HCT116 (cell line): ENCODE data around the gene PC. TPM values are rescaled to one million over a fixed set of nuclear protein-coding genes. Genes with fewer than 3 reads are reported as not detected.

ENCODE experiments used
- ATAC-seq: fragments of 200-7000 bp; cut with Tn5 transposase; 2 replicates; pipeline ENCODE4 v1.9.1; 2020; ENCODE audit warnings: mild to moderate bottlenecking, moderate library complexity
- BruUV-seq: library from RNA; stranded (reverse); fragments of 400-500 nt; replicated peaks from 2 replicates; lab custom pipeline; 2021; lab: Mats Ljungman, UMichigan
- CTCF ChIA-PET: fragments of 300-600 bp; sonication (Branson Sonifier 250); formaldehyde crosslinking; loops from one replicate; lab custom pipeline; 2021; ENCODE audit warnings: antibody characterized with exemption; lab: Charles Lee
- POLR2A ChIA-PET: fragments of 300-600, 350-600 bp; sonication (Branson Sonifier 250); formaldehyde crosslinking; loops from one replicate; lab custom pipeline; 2021; ENCODE audit warnings: antibody characterized with exemption; lab: Charles Lee
- RAD21 ChIA-PET, 2 experiments: fragments of 300-600 bp; sonication (Branson Sonifier 250); formaldehyde crosslinking; loops; one replicate each; lab custom pipeline; 2023; ENCODE audit warnings: low total read pairs in 2 of 2; ENCODE audit not compliant: uncharacterized antibody in 2 of 2, unreplicated experiment in 2 of 2, low non-redundant PET in 1 of 2; lab: Charles Lee
- DNase-seq: peaks from one replicate; pipeline ENCODE4 v3.0.0-alpha.2; 2010; ENCODE audit warnings: low read depth, low spot score
- H2AFZ ChIP-seq: fragments of 200-600 bp; shearing (Covaris generic), sonication (generic); 2 replicates; pipeline ENCODE4 v1.6.1; 2017; ENCODE audit warnings: low read depth, mixed run types, mixed read lengths, antibody characterized with exemption, low read length; ENCODE audit not compliant: poor library complexity, severe bottlenecking
- H3K27ac ChIP-seq: 2 replicates; pipeline ENCODE4 v1.5.1; 2012; ENCODE audit warnings: low read depth, low read length
- H3K27me3 ChIP-seq: fragments of 200-600 bp; sonication (generic); 2 replicates; pipeline ENCODE4 v1.6.1; 2016; ENCODE audit warnings: mixed run types, low read length, mixed read lengths; ENCODE audit not compliant: insufficient read depth
- H3K36me3 ChIP-seq, 2 experiments: fragments of 200-500 bp in 1 of 2; fragments of 200-600 bp in 1 of 2; sonication (Bioruptor generic) in 1 of 2; sonication (generic) in 1 of 2; 2 replicates each; pipeline versions ENCODE4 v1.5.1 to v1.6.1; 2014 to 2016; ENCODE audit warnings: low read length in 2 of 2, inconsistent platforms in 1 of 2, mixed read lengths in 1 of 2, mixed run types in 1 of 2; ENCODE audit not compliant: insufficient read depth in 2 of 2, control insufficient read depth in 1 of 2
- H3K4me1 ChIP-seq, 2 experiments: fragments of 200-600 bp in 1 of 2; sonication (generic) in 1 of 2; 2 replicates each; pipeline versions ENCODE4 v1.5.1 to v1.6.1; 2012 to 2017; ENCODE audit warnings: low read length in 2 of 2, inconsistent platforms in 1 of 2, mild to moderate bottlenecking in 1 of 2, mixed read lengths in 1 of 2, mixed run types in 1 of 2, moderate library complexity in 1 of 2; ENCODE audit not compliant: insufficient read depth in 2 of 2, control insufficient read depth in 1 of 2
- H3K4me2 ChIP-seq: fragments of 200-600 bp; sonication (generic); 2 replicates; pipeline ENCODE4 v1.6.1; 2017; ENCODE audit warnings: mixed run types, low read length, mixed read lengths
- H3K4me3 ChIP-seq, 2 experiments: fragments of 200-600 bp in 1 of 2; sonication (generic) in 1 of 2; replicated peaks in 1 of 2; 2 replicates each; pipeline ENCODE4 v1.5.1; 2011 to 2016; ENCODE audit warnings: low read length in 2 of 2, control low read depth in 1 of 2, low read depth in 1 of 2, mild to moderate bottlenecking in 1 of 2, mixed read lengths in 1 of 2, mixed run types in 1 of 2
- H3K79me2 ChIP-seq: fragments of 200-600 bp; sonication (generic); 2 replicates; pipeline ENCODE4 v1.6.1; 2017; ENCODE audit warnings: mild to moderate bottlenecking, mixed run types, low read length, moderate library complexity, mixed read lengths; ENCODE audit not compliant: insufficient read depth
- H3K9ac ChIP-seq: fragments of 200-600 bp; sonication (generic); 2 replicates; pipeline ENCODE4 v1.6.1; 2016; ENCODE audit warnings: low read length, mixed read lengths
- H3K9me2 ChIP-seq: fragments of 200-600 bp; sonication (generic), shearing (Covaris generic); 2 replicates; pipeline ENCODE4 v1.6.1; 2017; ENCODE audit warnings: mixed run types, mild to moderate bottlenecking, moderate library complexity; ENCODE audit not compliant: insufficient read depth
- H3K9me3 ChIP-seq, 2 experiments: fragments of 200-500 bp in 1 of 2; fragments of 200-600 bp in 1 of 2; sonication (Bioruptor generic) in 1 of 2; sonication (generic) in 1 of 2; 2 replicates each; pipeline ENCODE4 v1.6.1; 2014 to 2017; ENCODE audit warnings: low read length in 2 of 2, mixed read lengths in 2 of 2, inconsistent platforms in 1 of 2, low read depth in 1 of 2, mild to moderate bottlenecking in 1 of 2, mixed run types in 1 of 2, moderate library complexity in 1 of 2; ENCODE audit not compliant: control insufficient read depth in 1 of 2, insufficient read depth in 1 of 2
- H4K20me1 ChIP-seq: fragments of 200-600 bp; sonication (generic), shearing (Covaris generic); 2 replicates; pipeline ENCODE4 v1.6.1; 2017; ENCODE audit warnings: mixed run types, mild to moderate bottlenecking, moderate library complexity; ENCODE audit not compliant: insufficient read depth
- CBX3 ChIP-seq: IDR thresholded peaks from 2 replicates; pipeline ENCODE4 v1.6.1; 2012; ENCODE audit warnings: low read depth
- EGR1 ChIP-seq: IDR thresholded peaks from 2 replicates; pipeline ENCODE4 v1.6.1; 2012; ENCODE audit warnings: low read depth
- EZH2 ChIP-seq: fragments of 200-600 bp; sonication (generic); IDR thresholded peaks from 2 replicates; pipeline ENCODE4 v1.6.1; 2017; ENCODE audit warnings: antibody characterized with exemption, mixed run types
- EZH2phosphoT487 ChIP-seq: fragments of 200-600 bp; IDR thresholded peaks from 2 replicates; pipeline ENCODE4 v1.6.1; 2018; ENCODE audit warnings: antibody characterized with exemption, borderline replicate concordance
- FOSL1 ChIP-seq: IDR thresholded peaks from 2 replicates; pipeline ENCODE4 v1.6.1; 2012; ENCODE audit warnings: low read depth
- POLR2A ChIP-seq: IDR thresholded peaks from 2 replicates; pipeline ENCODE4 v1.7.0; 2011; ENCODE audit warnings: borderline replicate concordance; ENCODE audit not compliant: insufficient read depth, insufficient read length; ENCODE audit errors: extremely low read depth
- POLR2AphosphoS5 ChIP-seq: IDR thresholded peaks from 2 replicates; pipeline ENCODE4 v1.6.1; 2011; ENCODE audit warnings: mild to moderate bottlenecking, low read depth, low read length, moderate library complexity
- RAD21 ChIP-seq: IDR thresholded peaks from 2 replicates; pipeline ENCODE4 v1.6.1; 2012; ENCODE audit warnings: low read depth, mild to moderate bottlenecking
- SIN3A ChIP-seq: IDR thresholded peaks from 2 replicates; pipeline ENCODE4 v1.6.1; 2012; ENCODE audit warnings: low read depth
- SP1 ChIP-seq: IDR thresholded peaks from 2 replicates; pipeline ENCODE4 v1.6.1; 2012; ENCODE audit warnings: low read depth
- SRF ChIP-seq: IDR thresholded peaks from 2 replicates; pipeline ENCODE4 v1.6.1; 2012; ENCODE audit warnings: low read depth
- TCF7L2 ChIP-seq: IDR thresholded peaks from 2 replicates; pipeline ENCODE4 v1.7.0; 2011; ENCODE audit warnings: borderline replicate concordance, inconsistent platforms; ENCODE audit not compliant: insufficient read depth, insufficient read length; ENCODE audit errors: extremely low read depth
- YY1 ChIP-seq: IDR thresholded peaks from 2 replicates; pipeline ENCODE4 v1.6.1; 2011; ENCODE audit warnings: low read length, low read depth, moderate library complexity, mild to moderate bottlenecking; ENCODE audit not compliant: insufficient replicate concordance; ENCODE audit errors: extremely low read depth
- ZBTB33 ChIP-seq: IDR thresholded peaks from 2 replicates; pipeline ENCODE4 v1.6.1; 2011; ENCODE audit warnings: mild to moderate bottlenecking, low read length, moderate library complexity; ENCODE audit not compliant: insufficient replicate concordance; ENCODE audit errors: extremely low read depth
- ZFX ChIP-seq: fragments of 450-650 bp; IDR thresholded peaks from 2 replicates; pipeline ENCODE4 v1.6.1; 2017
- ZNF274 ChIP-seq: fragments of 200-500 bp; sonication (Bioruptor generic); IDR thresholded peaks from 2 replicates; pipeline ENCODE4 v1.6.1; 2014; ENCODE audit warnings: mild to moderate bottlenecking, low read depth, low read length, inconsistent platforms
- intact Hi-C: fragments of 100-400 bp; cut with micrococcal nuclease; formaldehyde crosslinking; loops from 2 replicates; pipeline ENCODE4 v1.10.0; 2022
- total RNA-seq: library from RNA; stranded (reverse); gene quantifications from one replicate; pipeline ENCODE4 v1.2.1, GENCODE V29; 2021; ENCODE audit not compliant: unreplicated experiment
- TF ChIP-seq, protein P1 (sequence below), 3 experiments: fragments of 200-600 bp in 1 of 3; sonication (generic) in 1 of 3; IDR thresholded peaks in 2 of 3; conservative IDR thresholded peaks in 1 of 3; 2 replicates each; pipeline ENCODE4 v1.5.1; 2012 to 2017; ENCODE audit warnings: low read depth in 2 of 3, low read length in 2 of 3, antibody characterized with exemption in 1 of 3, borderline replicate concordance in 1 of 3, control low read depth in 1 of 3, mild to moderate bottlenecking in 1 of 3, mixed read lengths in 1 of 3, mixed run types in 1 of 3, moderate library complexity in 1 of 3; ENCODE audit not compliant: insufficient read depth in 1 of 3
- TF ChIP-seq, protein P2 (sequence below): IDR thresholded peaks from 2 replicates; pipeline ENCODE4 v1.6.1; 2012

PC gene
- total RNA-seq, 1 experiment from 2014 or later, result 24.1 TPM

- peak within 1 kb of the TSS; percentile 86 to 91 for H3K4me3 ChIP-seq
- H3K27ac ChIP-seq, result peak within 1 kb of the TSS; percentile 96
- peak within 1 kb of the TSS; percentile 82 for H3K4me2 ChIP-seq
- H3K36me3 ChIP-seq, result peaks cover 15 to 21% of the 10 kb centered on the region in 2 experiments
- peaks cover 55% of the 10 kb centered on the region for H3K79me2 ChIP-seq
- TF ChIP-seq CBX3, result no peak
- no peak for TF ChIP-seq RAD21
- TF ChIP-seq POLR2A, result peak; percentile 57
- no peak for TF ChIP-seq ZNF274
- peak; percentile 97 for TF ChIP-seq YY1
- no peak for TF ChIP-seq EZH2
- no peak for TF ChIP-seq FOSL1
- peak; percentile 94 for TF ChIP-seq ZFX
- TF ChIP-seq SRF, result no peak; the same call in 1 of the 2 replicates
- peak; percentile 43 for TF ChIP-seq TCF7L2
- peak; percentile 77 for TF ChIP-seq EGR1
- TF ChIP-seq, protein P1, sequence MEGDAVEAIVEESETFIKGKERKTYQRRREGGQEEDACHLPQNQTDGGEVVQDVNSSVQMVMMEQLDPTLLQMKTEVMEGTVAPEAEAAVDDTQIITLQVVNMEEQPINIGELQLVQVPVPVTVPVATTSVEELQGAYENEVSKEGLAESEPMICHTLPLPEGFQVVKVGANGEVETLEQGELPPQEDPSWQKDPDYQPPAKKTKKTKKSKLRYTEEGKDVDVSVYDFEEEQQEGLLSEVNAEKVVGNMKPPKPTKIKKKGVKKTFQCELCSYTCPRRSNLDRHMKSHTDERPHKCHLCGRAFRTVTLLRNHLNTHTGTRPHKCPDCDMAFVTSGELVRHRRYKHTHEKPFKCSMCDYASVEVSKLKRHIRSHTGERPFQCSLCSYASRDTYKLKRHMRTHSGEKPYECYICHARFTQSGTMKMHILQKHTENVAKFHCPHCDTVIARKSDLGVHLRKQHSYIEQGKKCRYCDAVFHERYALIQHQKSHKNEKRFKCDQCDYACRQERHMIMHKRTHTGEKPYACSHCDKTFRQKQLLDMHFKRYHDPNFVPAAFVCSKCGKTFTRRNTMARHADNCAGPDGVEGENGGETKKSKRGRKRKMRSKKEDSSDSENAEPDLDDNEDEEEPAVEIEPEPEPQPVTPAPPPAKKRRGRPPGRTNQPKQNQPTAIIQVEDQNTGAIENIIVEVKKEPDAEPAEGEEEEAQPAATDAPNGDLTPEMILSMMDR (IDR thresholded peaks at IDR 0.05 in 2 of 3, conservative IDR thresholded peaks at IDR 0.05 in 1 of 3; ENCODE audit: borderline replicate concordance in 1 of 3, insufficient read depth in 1 of 3, low read depth in 2 of 3, low read length in 2 of 3), result no peak
- TF ChIP-seq SP1, result peak; percentile 80
- no peak for TF ChIP-seq EZH2phosphoT487
- peak; percentile 91 for TF ChIP-seq SIN3A
- peak; percentile 89 for TF ChIP-seq POLR2AphosphoS5
- TF ChIP-seq, protein P2, sequence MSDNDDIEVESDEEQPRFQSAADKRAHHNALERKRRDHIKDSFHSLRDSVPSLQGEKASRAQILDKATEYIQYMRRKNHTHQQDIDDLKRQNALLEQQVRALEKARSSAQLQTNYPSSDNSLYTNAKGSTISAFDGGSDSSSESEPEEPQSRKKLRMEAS, result peak; percentile 76
- no peak for TF ChIP-seq ZBTB33
- TF ChIP-seq, all 23 proteins: peak for 9
- peaks cover 3% of the 10 kb centered on the region; the same call in 1 of the 2 replicates for H4K20me1 ChIP-seq
- H3K9ac ChIP-seq, result peak within 1 kb of the TSS; percentile 90
- CTCF ChIA-PET, result interaction anchor here (0.9 to 1.8 kb wide), 7 partner anchors 9 to 457 kb away, joined by 3 to 9 read pairs (median 4); no protein-coding TSS in a partner anchor
- intact Hi-C loops, result loop anchor here (5.0 kb wide), 1 partner anchor 134 kb away; the partner anchor contains the start of gene C11orf86
- no TSS peak for BruUV-seq
- H3K9me3 ChIP-seq, result no peaks in the 10 kb centered on the region
- no peaks in the 10 kb centered on the region for H3K27me3 ChIP-seq
- H3K9me2 ChIP-seq, result no peaks in the 10 kb centered on the region
- no peak within 1 kb of the TSS for H2AFZ ChIP-seq
- ATAC-seq (peak; percentile 86), DNase-seq (peak; percentile 65)
- POLR2A ChIA-PET, result interaction anchor here (0.6 to 1.7 kb wide), 4 partner anchors 8 to 274 kb away, joined by 3 to 7 read pairs (median 4); partner anchors contain the start of gene RBM4B
- RAD21 ChIA-PET, result no interaction called here
- H3K4me1 ChIP-seq, result peaks cover 7 to 20% of the 10 kb centered on the region in 2 experiments; a peak in 3 of 4 replicates
These were observed 115.0 kb downstream of the PC start, which contains the start of gene RCE1 for GRCh38 chr11:66842896-66843775. Gene RCE1, plus strand, starts transcription at chr11:66843441. Its CDS starts 15 bp downstream, at chr11:66843456.
